HG03442 (cell line): ENCODE measurements around the gene APOBEC4.
"Not testable (repeated sequence)": the region's sequence is repeated elsewhere in the genome, so short reads cannot be mapped to it uniquely, and the experiment has no call there.

Source experiments
- ATAC-seq: cut with Tn5 transposase; IDR thresholded peaks from one replicate; pipeline ENCODE4 v1.9.1; 2021; ENCODE audit warnings: mild to moderate bottlenecking, moderate library complexity; ENCODE audit not compliant: unreplicated experiment

APOBEC4 gene

GRCh38 chr1:183635606-183636333 is 17.3 kb downstream of the APOBEC4 start, which contains the start of gene ARPC5:
Gene ARPC5 (minus strand): TSS chr1:183635783. CDS start chr1:183635659, 124 bp downstream.
- ATAC-seq = peak; percentile 83

- ATAC-seq = peak; percentile 4
Measured at GRCh38 chr1:183635099-183635605, 18.0 kb downstream of the APOBEC4 start.

- ATAC-seq = no peak
Measured at GRCh38 chr1:183634429-183635065, 18.6 kb downstream of the APOBEC4 start.

DNA sequence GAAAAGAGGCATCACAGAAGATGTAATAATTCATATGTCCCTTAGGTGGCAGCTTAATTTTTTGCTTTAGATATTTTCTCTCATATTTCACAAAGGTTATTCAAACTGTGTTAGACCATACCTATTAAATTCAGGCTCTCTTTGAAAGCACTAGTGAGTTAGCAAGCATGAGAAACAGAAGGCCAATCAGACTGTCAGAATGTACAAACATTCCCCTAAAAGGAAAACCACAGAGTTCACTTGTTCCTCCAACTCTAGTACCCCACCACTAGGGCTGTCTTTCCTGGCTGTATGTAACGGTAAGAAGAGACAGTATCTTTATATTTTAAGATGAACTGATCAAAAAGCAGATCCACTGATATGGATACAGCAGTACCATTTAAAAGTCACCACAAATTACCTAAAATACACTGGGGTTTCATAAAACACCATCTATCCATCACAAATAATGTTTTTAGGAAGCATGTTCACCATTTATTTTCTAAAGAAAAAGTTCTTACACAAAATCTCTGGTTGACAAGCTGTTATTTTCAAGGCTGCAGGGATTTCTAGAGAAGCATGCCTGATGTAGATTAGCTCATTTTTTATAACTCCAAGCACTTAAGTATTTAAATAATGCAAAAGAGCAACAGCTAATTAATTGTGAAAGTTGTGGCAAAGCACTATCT is 19.3 kb downstream of the APOBEC4 start:
- ATAC-seq = peak; percentile 48

DNA sequence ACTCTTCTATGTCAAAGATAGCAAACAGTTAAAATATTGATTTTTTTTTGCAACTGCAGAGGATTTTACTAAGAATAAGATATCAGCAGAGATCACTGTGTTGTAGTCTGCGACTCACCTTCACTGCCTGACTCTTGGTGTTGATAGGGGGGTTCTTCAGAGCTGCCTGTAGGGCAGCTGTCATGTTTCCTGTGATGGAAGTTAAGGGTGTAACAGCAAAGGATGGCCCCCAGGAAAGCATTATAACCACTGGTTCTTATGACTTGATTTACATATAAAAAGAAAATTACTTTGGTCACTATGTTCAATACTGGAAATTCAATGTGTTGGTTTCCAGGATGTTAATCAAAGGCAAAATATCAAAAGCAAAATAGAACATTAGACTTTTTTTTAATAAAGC is 20.2 kb downstream of the APOBEC4 start:
- ATAC-seq = no peak

- ATAC-seq = no peak
Measured at GRCh38 chr1:183632114-183632513, 21.0 kb downstream of the APOBEC4 start.

GRCh38 chr1:183630748-183631147 is 22.4 kb downstream of the APOBEC4 start:
- no peak for ATAC-seq

GRCh38 chr1:183628537-183628936 is 24.6 kb downstream of the APOBEC4 start:
- no peak for ATAC-seq

DNA sequence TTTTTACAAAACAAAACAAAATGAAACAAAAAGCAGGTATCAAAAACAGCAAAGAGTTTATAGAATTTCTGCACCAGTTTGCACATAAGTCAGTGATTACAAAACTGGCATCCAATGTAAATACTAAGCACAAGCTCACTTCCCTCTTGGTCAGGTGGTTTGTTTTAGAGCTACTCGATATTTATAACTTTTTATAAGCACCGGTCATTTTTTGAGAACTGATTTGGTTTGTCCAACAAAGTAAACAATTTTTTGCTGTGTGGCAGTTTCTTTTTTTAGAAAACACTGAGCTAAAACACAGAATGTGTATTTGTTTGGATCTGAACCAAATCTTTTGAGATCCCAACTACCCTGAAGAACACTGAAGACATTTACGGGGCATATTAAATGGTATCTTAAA is 26.9 kb downstream of the APOBEC4 start:
- ATAC-seq = not testable (repeated sequence)

- peak; percentile 81 for ATAC-seq
Measured at GRCh38 chr1:183622884-183623785, 30.0 kb downstream of the APOBEC4 start.

GRCh38 chr1:183622013-183622412 is 31.1 kb downstream of the APOBEC4 start:
- ATAC-seq = no peak

GRCh38 chr1:183620311-183620710 is 32.8 kb downstream of the APOBEC4 start:
- ATAC-seq = no peak

DNA sequence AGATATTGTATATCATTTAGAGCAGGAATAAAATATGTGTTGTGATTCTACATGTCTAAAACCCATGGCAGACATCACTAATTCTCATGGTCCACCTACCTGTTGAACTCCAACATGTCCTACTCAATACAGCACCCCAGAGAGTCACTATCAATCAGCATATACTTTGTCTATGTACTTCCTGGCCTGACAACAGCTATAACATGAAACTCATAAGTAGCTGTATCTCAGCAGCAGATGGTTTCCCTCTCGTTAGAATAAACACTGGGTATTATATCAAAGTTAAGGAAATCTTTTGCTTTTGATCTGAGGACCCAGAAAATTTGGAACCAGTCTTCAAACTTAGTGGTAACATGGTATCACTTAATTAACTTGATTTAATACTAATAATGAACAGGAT is 33.3 kb downstream of the APOBEC4 start:
- no peak for ATAC-seq

DNA sequence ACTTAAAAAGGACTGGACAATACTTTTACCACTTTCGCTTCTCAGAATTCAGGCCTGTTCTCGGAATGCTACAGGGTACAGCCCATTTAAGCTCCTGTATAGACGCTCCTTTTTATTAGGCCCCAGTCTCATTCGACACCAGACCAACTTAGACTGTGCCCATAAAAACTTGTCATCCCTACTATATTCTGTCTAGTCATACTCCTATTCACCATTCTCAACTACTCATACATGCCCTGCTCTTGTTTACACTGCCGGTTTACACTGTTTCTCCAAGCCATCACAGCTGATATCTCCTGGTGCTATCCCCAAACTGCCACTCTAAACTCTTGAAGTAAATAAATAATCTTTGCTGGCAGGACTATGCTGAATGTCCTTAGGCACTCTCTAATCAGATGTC is 34.9 kb downstream of the APOBEC4 start:
- not testable (repeated sequence) for ATAC-seq

DNA sequence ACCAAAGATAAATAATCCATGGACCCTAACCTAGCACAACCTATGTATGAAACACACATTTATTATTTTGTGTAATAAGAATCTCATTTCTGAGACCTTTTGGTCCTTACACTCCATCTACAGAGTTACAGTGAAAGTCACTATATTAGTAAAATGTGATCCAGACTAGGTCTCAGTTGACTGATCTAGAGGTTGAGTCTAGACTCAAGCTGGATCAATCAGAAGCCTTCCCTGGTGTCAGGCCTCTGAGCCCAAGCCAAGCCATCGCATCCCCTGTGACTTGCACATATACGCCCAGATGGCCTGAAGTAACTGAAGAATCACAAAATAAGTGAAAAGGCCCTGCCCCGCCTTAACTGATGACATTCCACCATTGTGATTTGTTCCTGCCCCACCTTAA is 40.1 kb downstream of the APOBEC4 start:
- not testable (repeated sequence) for ATAC-seq

- no peak for ATAC-seq
Measured at GRCh38 chr1:183612407-183612806, 40.7 kb downstream of the APOBEC4 start.

DNA sequence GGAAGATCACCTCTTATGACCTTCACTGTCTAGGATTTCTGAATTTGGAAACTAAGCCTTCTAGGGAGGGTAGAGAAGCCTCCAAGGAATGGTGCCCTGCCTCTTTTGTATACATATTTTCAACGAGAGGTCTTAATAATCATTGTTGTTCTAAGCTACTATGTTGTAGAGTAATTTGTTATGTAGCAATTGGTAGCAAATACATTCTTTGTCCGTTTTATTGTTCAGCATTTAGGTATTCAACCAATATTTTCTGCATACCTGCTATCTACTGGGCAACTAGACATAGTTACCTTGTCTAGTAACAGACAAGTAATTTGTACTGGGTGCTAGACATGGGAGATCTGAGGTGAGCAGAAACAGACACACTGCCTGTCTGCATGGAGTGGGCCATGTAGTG is 42.1 kb downstream of the APOBEC4 start:
- ATAC-seq = no peak

DNA sequence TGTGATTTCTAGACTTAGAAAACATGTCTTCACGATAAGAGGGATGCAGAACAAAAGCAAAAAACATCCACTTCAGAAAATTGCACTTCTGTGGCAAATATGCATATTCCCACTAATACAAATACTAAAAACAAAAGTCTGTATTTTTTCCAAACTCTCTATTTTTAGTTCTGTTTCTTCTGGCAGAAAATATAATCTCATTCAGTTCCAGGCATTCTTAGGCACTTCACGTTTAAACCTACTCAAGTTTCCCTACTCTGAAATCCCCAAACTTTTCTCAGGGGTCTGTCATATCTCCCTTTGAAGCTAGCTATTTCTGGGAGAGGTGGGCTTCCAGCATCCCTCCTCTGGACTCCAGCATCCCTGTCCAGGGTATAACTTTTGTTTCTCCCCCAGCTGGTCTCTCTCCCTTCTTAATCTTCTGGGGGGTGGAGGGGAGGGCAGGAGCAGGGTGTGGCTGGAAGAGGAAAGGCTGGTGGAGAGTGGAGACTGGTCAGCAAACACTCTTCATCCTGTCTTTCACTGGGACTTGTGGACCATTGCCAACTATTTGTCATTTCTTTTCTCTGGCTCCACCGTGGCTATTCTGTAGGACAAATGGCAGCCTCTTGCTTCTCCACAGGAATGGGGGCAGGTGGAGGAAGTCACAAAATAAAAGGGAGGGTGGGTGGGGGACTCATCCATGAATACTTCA is 43.2 kb downstream of the APOBEC4 start:
- no peak for ATAC-seq

DNA sequence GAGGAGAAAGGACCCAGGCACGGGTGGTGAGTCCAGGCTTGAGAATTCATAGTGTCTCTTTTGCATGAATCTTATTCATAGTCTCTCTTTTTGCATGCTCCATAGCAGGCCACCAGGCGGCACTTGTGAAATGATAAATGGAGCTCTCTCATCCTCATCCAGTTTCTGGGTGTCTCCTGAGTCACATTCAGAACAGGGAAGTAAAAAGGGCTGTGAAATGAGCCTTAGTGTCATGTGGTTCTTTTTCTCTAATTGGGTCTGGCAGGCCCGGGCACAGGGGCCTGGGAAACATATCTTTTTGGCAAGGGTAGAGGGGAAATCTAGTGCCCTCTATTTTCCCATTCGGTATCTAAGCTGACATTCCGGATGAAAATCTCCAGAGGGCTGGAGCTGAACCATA is 43.8 kb downstream of the APOBEC4 start:
- peak; percentile 57 for ATAC-seq

- no peak for ATAC-seq
Measured at GRCh38 chr1:183607322-183607980, 45.7 kb downstream of the APOBEC4 start.
